OCI-LY7 (cell line): ENCODE data around the gene LOX.

Experiments
- CTCF ChIP-seq: fragments of 200-600 bp; sonication (generic); conservative IDR thresholded peaks from 2 replicates; pipeline ENCODE4 v1.5.1; 2014; ENCODE audit warnings: mild to moderate bottlenecking, antibody characterized with exemption, low read length, moderate library complexity, mixed read lengths
- EZH2phosphoT487 ChIP-seq: fragments of 200-600 bp; sonication (generic); IDR thresholded peaks from 2 replicates; pipeline ENCODE4 v1.6.1; 2018; ENCODE audit warnings: low read depth, borderline replicate concordance, mild to moderate bottlenecking, mixed run types, antibody characterized with exemption, low read length, moderate library complexity, mixed read lengths

DNA sequence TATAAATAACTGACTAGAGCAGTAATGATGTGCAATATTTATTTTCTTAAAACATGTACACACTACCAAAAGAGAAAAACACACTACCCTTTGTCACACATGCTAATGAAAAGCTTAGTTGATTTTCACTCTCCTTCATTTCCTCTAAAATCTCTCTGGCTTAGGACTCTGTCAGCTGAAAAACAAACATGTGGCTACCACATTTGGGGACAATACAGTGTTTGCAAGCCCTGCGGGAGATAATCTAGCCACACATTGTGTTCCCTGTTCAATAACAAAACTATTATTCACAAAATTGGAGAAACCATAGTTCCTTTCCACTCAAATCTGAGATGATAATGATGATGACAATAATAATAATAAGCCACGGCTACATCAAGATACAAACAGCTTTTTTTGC lies 3.5 kb upstream of the LOX start:
- TF ChIP-seq CTCF = no peak
- TF ChIP-seq EZH2phosphoT487 = no peak
